PFSK-1 (cell line): Measurements from ENCODE around the gene LRRC2.

ENCODE experiments used
- FOXP2 ChIP-seq: optimal IDR thresholded peaks from 2 replicates; pipeline ENCODE3; 2011; ENCODE audit warnings: borderline replicate concordance, control low read depth, inconsistent platforms; ENCODE audit not compliant: insufficient read depth; ENCODE audit errors: extremely low read length, extremely low read depth
- POLR2AphosphoS5 ChIP-seq: IDR thresholded peaks from 2 replicates; pipeline ENCODE4 v1.6.1; 2012; ENCODE audit warnings: low read depth, mild to moderate bottlenecking, control low read depth, low read length, moderate library complexity
- REST ChIP-seq, 2 experiments: IDR thresholded peaks; 2 replicates each; pipeline versions ENCODE4 v1.6.1 to v1.8.0; 2011 to 2012; ENCODE audit warnings: low read depth in 2 of 2, low read length in 2 of 2, control low read depth in 1 of 2, inconsistent platforms in 1 of 2, mild to moderate bottlenecking in 1 of 2, moderate library complexity in 1 of 2; ENCODE audit not compliant: insufficient read depth in 1 of 2
- SIN3A ChIP-seq: IDR thresholded peaks from 2 replicates; pipeline ENCODE4 v1.6.1; 2012; ENCODE audit warnings: mild to moderate bottlenecking, low read length, moderate library complexity, borderline replicate concordance; ENCODE audit not compliant: insufficient read depth
- TAF1 ChIP-seq: IDR thresholded peaks from 2 replicates; pipeline ENCODE4 v1.6.1; 2012; ENCODE audit warnings: low read length, control low read depth, borderline replicate concordance; ENCODE audit not compliant: insufficient read depth

Gene LRRC2

DNA sequence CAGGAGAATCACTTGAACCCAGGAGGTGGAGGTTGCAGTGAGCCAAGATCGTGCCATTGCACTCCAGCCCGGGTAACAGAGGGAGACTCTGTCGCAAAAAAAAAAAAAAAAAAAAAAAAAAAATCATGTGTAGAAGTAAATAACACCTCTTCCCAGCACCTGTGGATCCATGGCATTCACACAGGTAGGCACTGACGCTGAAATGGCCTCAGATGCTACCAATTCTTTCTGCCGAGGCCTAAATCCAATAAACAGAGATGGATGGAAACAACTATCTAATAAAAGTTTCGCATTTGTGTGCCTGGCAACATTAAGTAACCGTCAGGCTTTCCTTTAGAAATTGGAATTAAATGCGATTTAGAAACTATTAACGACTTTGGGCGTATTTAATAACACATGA is 10.3 kb upstream of the LRRC2 start:
- TF ChIP-seq TAF1 (no peak), SIN3A (no peak)

DNA sequence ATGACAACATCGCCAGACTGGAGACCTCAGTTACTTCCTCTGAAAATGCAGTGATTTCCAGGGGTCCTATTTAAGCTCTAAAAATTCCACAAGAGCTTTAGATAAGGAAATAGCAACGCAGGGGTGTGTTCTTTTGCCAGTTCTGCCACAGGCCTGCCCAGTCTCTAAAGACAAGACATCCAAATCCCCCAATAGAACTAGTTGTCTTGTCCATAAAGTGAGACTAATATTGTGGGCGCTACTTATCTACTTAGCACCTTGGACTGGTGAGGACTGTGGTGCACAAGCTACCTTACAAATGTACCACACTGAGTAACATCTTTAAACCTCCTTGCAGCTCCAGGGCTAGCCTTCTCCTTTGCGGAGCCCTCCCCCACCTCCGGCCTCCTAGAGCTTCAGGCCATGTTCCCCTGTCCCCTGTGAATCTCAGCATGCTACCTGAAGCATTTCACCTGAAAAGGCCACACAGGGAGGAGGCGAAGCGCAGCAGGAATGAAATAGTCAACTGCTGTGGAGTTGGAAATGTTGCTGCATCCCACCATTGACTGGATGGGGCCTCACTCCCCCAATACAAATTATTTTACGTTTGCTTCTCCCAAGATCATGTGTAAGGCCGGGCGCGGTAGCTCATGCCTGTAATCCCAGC is 9.6 kb upstream of the LRRC2 start:
- TF ChIP-seq POLR2AphosphoS5 (no peak), TAF1 (no peak), SIN3A (no peak), REST (IDR thresholded peaks at IDR 0.05; ENCODE audit: insufficient read depth in 1 of 2, low read depth in 2 of 2, low read length in 2 of 2) (no peak), FOXP2 (no peak)

- TF ChIP-seq FOXP2 (no peak), TAF1 (no peak), REST (IDR thresholded peaks at IDR 0.05; ENCODE audit: insufficient read depth in 1 of 2, low read depth in 2 of 2, low read length in 2 of 2) (no peak), SIN3A (no peak), POLR2AphosphoS5 (no peak)
Measured at GRCh38 chr3:46574881-46575576, 8.9 kb upstream of the LRRC2 start.

DNA sequence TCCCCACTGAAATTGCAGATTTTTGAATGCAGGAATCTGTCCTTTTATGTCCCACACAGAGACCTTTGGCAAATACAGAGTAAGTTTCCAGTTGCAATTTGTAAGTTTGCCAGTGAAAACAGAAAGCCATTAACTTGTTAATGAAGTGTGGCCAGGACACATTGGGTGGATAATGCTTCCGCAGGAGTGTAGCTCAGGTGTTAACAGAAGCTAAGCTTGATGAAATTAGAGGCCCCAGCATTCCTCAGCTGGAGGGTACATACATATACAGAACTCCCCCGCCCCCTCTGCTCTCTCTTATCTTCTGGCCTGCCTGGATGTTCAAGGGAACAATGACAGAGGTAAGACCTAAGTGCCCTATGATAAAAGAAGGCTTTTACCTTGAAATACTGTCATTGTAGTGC is 8.1 kb upstream of the LRRC2 start:
- no peak for TF ChIP-seq FOXP2
- TF ChIP-seq POLR2AphosphoS5: no peak
- TF ChIP-seq REST (IDR thresholded peaks at IDR 0.05; ENCODE audit: insufficient read depth in 1 of 2, low read depth in 2 of 2, low read length in 2 of 2): no peak
- no peak for TF ChIP-seq TAF1
- no peak for TF ChIP-seq SIN3A

DNA sequence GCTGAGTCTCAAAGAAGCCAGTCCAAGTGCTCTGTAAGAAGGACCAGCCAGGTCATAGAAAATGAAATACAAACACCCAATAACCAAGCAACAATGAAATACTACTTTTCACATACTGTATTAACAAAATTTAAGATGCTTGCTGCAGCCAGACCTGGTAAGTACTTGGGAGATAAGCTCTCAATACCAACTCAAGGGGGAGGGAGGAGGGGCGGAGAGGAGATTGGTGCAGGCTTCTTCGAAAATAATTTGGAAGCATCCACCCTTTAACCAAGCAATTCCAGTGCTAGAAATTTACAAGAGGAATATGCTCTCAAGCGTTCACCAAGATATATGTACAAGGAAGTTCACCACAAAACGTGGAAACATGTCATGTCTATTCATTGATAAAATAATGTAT is 7.6 kb upstream of the LRRC2 start:
- no peak for TF ChIP-seq SIN3A

DNA sequence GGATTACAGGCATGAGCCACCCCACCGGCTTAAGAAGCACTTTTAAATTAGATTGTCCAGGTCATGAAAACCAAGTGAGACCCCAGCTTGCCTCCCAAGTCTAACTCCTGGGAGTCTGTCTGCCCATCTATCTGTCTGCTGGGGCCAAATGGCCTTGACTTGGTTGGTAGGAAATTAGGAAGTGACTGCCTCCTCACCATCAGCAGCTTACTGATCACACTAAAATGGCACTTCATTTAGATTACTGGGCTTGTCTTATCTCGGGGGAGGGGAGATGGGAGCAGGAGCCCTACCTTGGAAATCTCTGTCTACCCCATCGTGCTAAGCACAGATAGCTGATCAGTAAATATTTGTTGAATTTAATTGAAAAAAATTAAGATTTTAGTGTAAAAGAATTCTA is 5.6 kb upstream of the LRRC2 start:
- no peak for TF ChIP-seq REST (IDR thresholded peaks at IDR 0.05; ENCODE audit: insufficient read depth in 1 of 2, low read depth in 2 of 2, low read length in 2 of 2)
- no peak for TF ChIP-seq POLR2AphosphoS5
- TF ChIP-seq SIN3A: no peak
- TF ChIP-seq TAF1: no peak
- no peak for TF ChIP-seq FOXP2
